ENCODE data around the gene TLNRD1. TPM values are rescaled to one million over a fixed set of nuclear protein-coding genes. Genes with fewer than 3 reads are reported as not detected.

The TLNRD1 gene
- total RNA-seq, 1 donor from 2014 or later, result 5.7 TPM

GRCh38 chr15:80999623-81000036 lies 1.1 kb upstream of the TLNRD1 start:
- Histone ChIP-seq H3K27ac (ENCODE audit: low read depth, low read length) (no peak overlapping the region), H3K36me3 (ENCODE audit: control insufficient read depth in 3 of 3, insufficient read depth in 3 of 3, low read length in 3 of 3) (peaks cover 0 to 2% (median 0%) of the 10 kb centered on the region in 3 donors), H3K9ac (ENCODE audit: low read depth in 1 of 3, low read length in 3 of 3) (peak overlapping the region in 1 of 3 donors; percentile 81), H3K9me3 (ENCODE audit: control insufficient read depth in 3 of 3, low read length in 3 of 3) (no peaks in the 10 kb centered on the region), H3K27me3 (ENCODE audit: control insufficient read depth in 3 of 3, insufficient read depth in 3 of 3, low read length in 3 of 3) (peaks cover 13 to 22% (median 20%) of the 10 kb centered on the region in 3 donors), H3K4me1 (ENCODE audit: control insufficient read depth in 3 of 3, insufficient read depth in 3 of 3, low read length in 3 of 3) (peaks cover 8 to 13% (median 13%) of the 10 kb centered on the region in 3 donors), H3K4me3 (ENCODE audit: low read length in 3 of 3) (peak overlapping the region in 2 of 3 donors; percentile 68 to 75)

- peak overlapping the region; percentile 68 to 75 (median 70) for H3K4me3 ChIP-seq (ENCODE audit: low read length in 3 of 3)
- H3K27me3 ChIP-seq (ENCODE audit: control insufficient read depth in 3 of 3, insufficient read depth in 3 of 3, low read length in 3 of 3), result peaks cover 13 to 22% (median 20%) of the 10 kb centered on the region in 3 donors
- H3K36me3 ChIP-seq (ENCODE audit: control insufficient read depth in 3 of 3, insufficient read depth in 3 of 3, low read length in 3 of 3), result peaks cover 0 to 2% (median 0%) of the 10 kb centered on the region in 3 donors
- H3K4me1 ChIP-seq (ENCODE audit: control insufficient read depth in 3 of 3, insufficient read depth in 3 of 3, low read length in 3 of 3), result peaks cover 8 to 13% (median 13%) of the 10 kb centered on the region in 3 donors
- H3K9ac ChIP-seq (ENCODE audit: low read depth in 1 of 3, low read length in 3 of 3), result peak overlapping the region; percentile 79 to 85 (median 81)
- H3K27ac ChIP-seq (ENCODE audit: low read depth, low read length), result peak overlapping the region; percentile 91
- no peaks in the 10 kb centered on the region for H3K9me3 ChIP-seq (ENCODE audit: control insufficient read depth in 3 of 3, low read length in 3 of 3)
These were observed 539 bp upstream of the TLNRD1 start for GRCh38 chr15:81000144-81000623.

GRCh38 chr15:81001152-81002008 lies 657 bp downstream of the TLNRD1 start:
- Histone ChIP-seq H3K27me3 (ENCODE audit: control insufficient read depth in 3 of 3, insufficient read depth in 3 of 3, low read length in 3 of 3) (peaks cover 13 to 22% (median 20%) of the 10 kb centered on the region in 3 donors), H3K9ac (ENCODE audit: low read depth in 1 of 3, low read length in 3 of 3) (peak overlapping the region; percentile 71 to 81 (median 79)), H3K4me3 (ENCODE audit: low read length in 3 of 3) (peak overlapping the region; percentile 68 to 75 (median 70)), H3K36me3 (ENCODE audit: control insufficient read depth in 3 of 3, insufficient read depth in 3 of 3, low read length in 3 of 3) (peaks cover 0 to 2% (median 0%) of the 10 kb centered on the region in 3 donors), H3K4me1 (ENCODE audit: control insufficient read depth in 3 of 3, insufficient read depth in 3 of 3, low read length in 3 of 3) (peaks cover 8 to 13% (median 13%) of the 10 kb centered on the region in 3 donors), H3K9me3 (ENCODE audit: control insufficient read depth in 3 of 3, low read length in 3 of 3) (no peaks in the 10 kb centered on the region), H3K27ac (ENCODE audit: low read depth, low read length) (peak overlapping the region; percentile 91)

GRCh38 chr15:81002009-81002330 lies 1.2 kb downstream of the TLNRD1 start:
- Histone ChIP-seq H3K27ac (ENCODE audit: low read depth, low read length) (peak overlapping the region; percentile 91), H3K4me1 (ENCODE audit: control insufficient read depth in 3 of 3, insufficient read depth in 3 of 3, low read length in 3 of 3) (peaks cover 8 to 13% (median 13%) of the 10 kb centered on the region in 3 donors), H3K36me3 (ENCODE audit: control insufficient read depth in 3 of 3, insufficient read depth in 3 of 3, low read length in 3 of 3) (peaks cover 0 to 2% (median 0%) of the 10 kb centered on the region in 3 donors), H3K9ac (ENCODE audit: low read depth in 1 of 3, low read length in 3 of 3) (peak overlapping the region in 1 of 3 donors; percentile 81), H3K27me3 (ENCODE audit: control insufficient read depth in 3 of 3, insufficient read depth in 3 of 3, low read length in 3 of 3) (peaks cover 13 to 22% (median 20%) of the 10 kb centered on the region in 3 donors), H3K9me3 (ENCODE audit: control insufficient read depth in 3 of 3, low read length in 3 of 3) (no peaks in the 10 kb centered on the region), H3K4me3 (ENCODE audit: low read length in 3 of 3) (peak overlapping the region; percentile 43 to 70 (median 58))

GRCh38 chr15:81002331-81003096 lies 1.8 kb downstream of the TLNRD1 start:
- H3K9me3 ChIP-seq (ENCODE audit: control insufficient read depth in 3 of 3, low read length in 3 of 3), result no peaks in the 10 kb centered on the region
- peak overlapping the region; percentile 43 to 70 (median 58) for H3K4me3 ChIP-seq (ENCODE audit: low read length in 3 of 3)
- H3K4me1 ChIP-seq (ENCODE audit: control insufficient read depth in 3 of 3, insufficient read depth in 3 of 3, low read length in 3 of 3), result peaks cover 8 to 13% (median 13%) of the 10 kb centered on the region in 3 donors
- peaks cover 13 to 22% (median 20%) of the 10 kb centered on the region in 3 donors for H3K27me3 ChIP-seq (ENCODE audit: control insufficient read depth in 3 of 3, insufficient read depth in 3 of 3, low read length in 3 of 3)
- H3K36me3 ChIP-seq (ENCODE audit: control insufficient read depth in 3 of 3, insufficient read depth in 3 of 3, low read length in 3 of 3), result peaks cover 0 to 2% (median 0%) of the 10 kb centered on the region in 3 donors
- H3K27ac ChIP-seq (ENCODE audit: low read depth, low read length), result peak overlapping the region; percentile 91
- peak overlapping the region in 1 of 3 donors; percentile 81 for H3K9ac ChIP-seq (ENCODE audit: low read depth in 1 of 3, low read length in 3 of 3)

GRCh38 chr15:81003097-81003350 lies 2.3 kb downstream of the TLNRD1 start:
- peaks cover 0 to 2% (median 0%) of the 10 kb centered on the region in 3 donors for H3K36me3 ChIP-seq (ENCODE audit: control insufficient read depth in 3 of 3, insufficient read depth in 3 of 3, low read length in 3 of 3)
- peaks cover 8 to 15% (median 13%) of the 10 kb centered on the region in 3 donors for H3K4me1 ChIP-seq (ENCODE audit: control insufficient read depth in 3 of 3, insufficient read depth in 3 of 3, low read length in 3 of 3)
- H3K4me3 ChIP-seq (ENCODE audit: low read length in 3 of 3), result peak overlapping the region in 2 of 3 donors; percentile 58 to 70
- H3K27ac ChIP-seq (ENCODE audit: low read depth, low read length), result no peak overlapping the region
- H3K27me3 ChIP-seq (ENCODE audit: control insufficient read depth in 3 of 3, insufficient read depth in 3 of 3, low read length in 3 of 3), result peaks cover 15 to 22% (median 20%) of the 10 kb centered on the region in 3 donors
- H3K9me3 ChIP-seq (ENCODE audit: control insufficient read depth in 3 of 3, low read length in 3 of 3), result no peaks in the 10 kb centered on the region
- no peak overlapping the region for H3K9ac ChIP-seq (ENCODE audit: low read depth in 1 of 3, low read length in 3 of 3)

GRCh38 chr15:81006124-81006523 lies 5.4 kb downstream of the TLNRD1 start:
- H3K27ac ChIP-seq (ENCODE audit: low read depth, low read length), result no peak overlapping the region
- peaks cover 0 to 2% (median 0%) of the 10 kb centered on the region in 3 donors for H3K36me3 ChIP-seq (ENCODE audit: control insufficient read depth in 3 of 3, insufficient read depth in 3 of 3, low read length in 3 of 3)
- H3K9ac ChIP-seq (ENCODE audit: low read depth in 1 of 3, low read length in 3 of 3), result no peak overlapping the region
- H3K27me3 ChIP-seq (ENCODE audit: control insufficient read depth in 3 of 3, insufficient read depth in 3 of 3, low read length in 3 of 3), result peaks cover 15% of the 10 kb centered on the region in 3 donors
- H3K4me3 ChIP-seq (ENCODE audit: low read length in 3 of 3), result no peak overlapping the region
- H3K9me3 ChIP-seq (ENCODE audit: control insufficient read depth in 3 of 3, low read length in 3 of 3), result no peaks in the 10 kb centered on the region
- peaks cover 5 to 10% (median 8%) of the 10 kb centered on the region in 3 donors for H3K4me1 ChIP-seq (ENCODE audit: control insufficient read depth in 3 of 3, insufficient read depth in 3 of 3, low read length in 3 of 3)

- Histone ChIP-seq H3K4me3 (ENCODE audit: low read length in 3 of 3) (no peak overlapping the region), H3K4me1 (ENCODE audit: control insufficient read depth in 3 of 3, insufficient read depth in 3 of 3, low read length in 3 of 3) (peaks cover 4 to 7% (median 5%) of the 10 kb centered on the region in 3 donors), H3K9ac (ENCODE audit: low read depth in 1 of 3, low read length in 3 of 3) (no peak overlapping the region), H3K36me3 (ENCODE audit: control insufficient read depth in 3 of 3, insufficient read depth in 3 of 3, low read length in 3 of 3) (peaks cover 0 to 2% (median 0%) of the 10 kb centered on the region in 3 donors), H3K27ac (ENCODE audit: low read depth, low read length) (no peak overlapping the region), H3K27me3 (ENCODE audit: control insufficient read depth in 3 of 3, insufficient read depth in 3 of 3, low read length in 3 of 3) (peaks cover 7 to 8% (median 7%) of the 10 kb centered on the region in 3 donors), H3K9me3 (ENCODE audit: control insufficient read depth in 3 of 3, low read length in 3 of 3) (no peaks in the 10 kb centered on the region)
These were observed 6.8 kb downstream of the TLNRD1 start for GRCh38 chr15:81007428-81008064.

- Histone ChIP-seq H3K4me3 (ENCODE audit: low read length in 3 of 3) (no peak overlapping the region), H3K27ac (ENCODE audit: low read depth, low read length) (no peak overlapping the region), H3K36me3 (ENCODE audit: control insufficient read depth in 3 of 3, insufficient read depth in 3 of 3, low read length in 3 of 3) (no peaks in the 10 kb centered on the region), H3K27me3 (ENCODE audit: control insufficient read depth in 3 of 3, insufficient read depth in 3 of 3, low read length in 3 of 3) (peaks cover 0 to 2% (median 2%) of the 10 kb centered on the region in 3 donors), H3K9ac (ENCODE audit: low read depth in 1 of 3, low read length in 3 of 3) (no peak overlapping the region), H3K4me1 (ENCODE audit: control insufficient read depth in 3 of 3, insufficient read depth in 3 of 3, low read length in 3 of 3) (peaks cover 0 to 3% (median 0%) of the 10 kb centered on the region in 3 donors), H3K9me3 (ENCODE audit: control insufficient read depth in 3 of 3, low read length in 3 of 3) (no peaks in the 10 kb centered on the region)
These were observed 7.6 kb downstream of the TLNRD1 start for GRCh38 chr15:81008312-81008711.

All from skeletal muscle tissue (tissue), 4 donors.